H9 (cell line): Measurements from ENCODE around the gene C11orf58. TPM values are rescaled to one million over a fixed set of nuclear protein-coding genes. Genes with fewer than 3 reads are reported as not detected.

Source experiments
- DNase-seq: peaks from one replicate; pipeline ENCODE4 v3.0.0-alpha.2; 2017
- H2AFZ ChIP-seq: one replicate; pipeline ENCODE4 v1.6.1; 2013; ENCODE audit warnings: mild to moderate bottlenecking, low read length, control low read depth, moderate library complexity
- H2AK5ac ChIP-seq: 2 replicates; pipeline ENCODE4 v1.6.1; 2013; ENCODE audit warnings: low read length, control low read depth, mixed read lengths; ENCODE audit not compliant: insufficient read length
- H2BK120ac ChIP-seq: one replicate; pipeline ENCODE4 v1.6.1; 2013; ENCODE audit warnings: low read depth, mild to moderate bottlenecking, low read length, control low read depth, inconsistent platforms; ENCODE audit not compliant: poor library complexity, severe bottlenecking
- H2BK12ac ChIP-seq: 2 replicates; pipeline ENCODE4 v1.6.1; 2013; ENCODE audit warnings: low read length, control low read depth, mixed read lengths, low read depth; ENCODE audit not compliant: insufficient read length
- H2BK15ac ChIP-seq: 2 replicates; pipeline ENCODE4 v1.6.1; 2013; ENCODE audit warnings: low read depth, low read length, control low read depth
- H2BK20ac ChIP-seq: one replicate; pipeline ENCODE4 v1.6.1; 2013; ENCODE audit warnings: low read depth, mild to moderate bottlenecking, low read length, control low read depth, inconsistent platforms; ENCODE audit not compliant: poor library complexity, severe bottlenecking
- H2BK5ac ChIP-seq: 2 replicates; pipeline ENCODE4 v1.6.1; 2013; ENCODE audit warnings: low read length, control low read depth, mixed read lengths; ENCODE audit not compliant: insufficient read length
- H3K14ac ChIP-seq: 2 replicates; pipeline ENCODE4 v1.6.1; 2013; ENCODE audit warnings: low read length, control low read depth; ENCODE audit not compliant: insufficient read depth
- H3K18ac ChIP-seq: 2 replicates; pipeline ENCODE4 v1.6.1; 2013; ENCODE audit warnings: low read depth, mild to moderate bottlenecking, mixed read lengths, low read length, control low read depth; ENCODE audit not compliant: insufficient read length
- H3K23ac ChIP-seq: 2 replicates; pipeline ENCODE4 v1.6.1; 2013; ENCODE audit warnings: low read length, control low read depth, mixed read lengths, low read depth; ENCODE audit not compliant: insufficient read length
- H3K23me2 ChIP-seq: 2 replicates; pipeline ENCODE4 v1.6.1; 2013; ENCODE audit warnings: low read depth, mild to moderate bottlenecking, mixed read lengths, low read length, control low read depth; ENCODE audit not compliant: insufficient read length, poor library complexity, severe bottlenecking
- H3K27ac ChIP-seq: 2 replicates; pipeline ENCODE4 v1.5.1; 2013; ENCODE audit warnings: low read length, control low read depth, mixed read lengths, low read depth; ENCODE audit not compliant: insufficient read length
- H3K27me3 ChIP-seq: 2 replicates; pipeline ENCODE4 v1.6.1; 2013; ENCODE audit warnings: low read length, control low read depth, inconsistent platforms; ENCODE audit not compliant: insufficient read depth
- H3K4ac ChIP-seq: 2 replicates; pipeline ENCODE4 v1.6.1; 2013; ENCODE audit warnings: low read depth, mild to moderate bottlenecking, control low read depth, inconsistent platforms, low read length, moderate library complexity
- H3K4me1 ChIP-seq: 2 replicates; pipeline ENCODE4 v1.6.1; 2013; ENCODE audit warnings: low read length, control low read depth, inconsistent platforms; ENCODE audit not compliant: insufficient read depth
- H3K4me2 ChIP-seq: 2 replicates; pipeline ENCODE4 v1.6.1; 2013; ENCODE audit warnings: low read length, control low read depth, mixed read lengths; ENCODE audit not compliant: insufficient read length, insufficient read depth
- H3K56ac ChIP-seq: 2 replicates; pipeline ENCODE4 v1.6.1; 2013; ENCODE audit warnings: low read depth, mild to moderate bottlenecking, mixed read lengths, low read length, control low read depth; ENCODE audit not compliant: insufficient read length
- H3K79me1 ChIP-seq: 2 replicates; pipeline ENCODE4 v1.6.1; 2013; ENCODE audit warnings: low read depth, mild to moderate bottlenecking, moderate library complexity, low read length, control low read depth, inconsistent platforms; ENCODE audit not compliant: insufficient read depth, poor library complexity, severe bottlenecking
- H3K79me2 ChIP-seq: 2 replicates; pipeline ENCODE4 v1.6.1; 2013; ENCODE audit warnings: low read length, control low read depth, inconsistent platforms; ENCODE audit not compliant: insufficient read depth
- H3K9ac ChIP-seq: 2 replicates; pipeline ENCODE4 v1.6.1; 2013; ENCODE audit warnings: low read length, control low read depth, mixed read lengths; ENCODE audit not compliant: insufficient read length; ENCODE audit errors: extremely low read depth
- H3K9me3 ChIP-seq: one replicate; pipeline ENCODE4 v1.6.1; 2013; ENCODE audit warnings: low read depth, low read length, inconsistent platforms; ENCODE audit not compliant: control insufficient read depth
- H3T11ph ChIP-seq: one replicate; pipeline ENCODE4 v1.6.1; 2013; ENCODE audit warnings: mild to moderate bottlenecking, low read length, control low read depth, inconsistent platforms
- H4K20me1 ChIP-seq: one replicate; pipeline ENCODE4 v1.6.1; 2013; ENCODE audit not compliant: control insufficient read depth, insufficient read length, insufficient read depth
- H4K5ac ChIP-seq: 2 replicates; pipeline ENCODE4 v1.6.1; 2013; ENCODE audit warnings: low read depth, mild to moderate bottlenecking, mixed read lengths, low read length, control low read depth; ENCODE audit not compliant: insufficient read length
- H4K8ac ChIP-seq: replicated peaks from 2 replicates; pipeline ENCODE4 v1.6.1; 2013; ENCODE audit warnings: low read length, control low read depth, mixed read lengths, low read depth; ENCODE audit not compliant: insufficient read length
- H4K91ac ChIP-seq: 2 replicates; pipeline ENCODE4 v1.6.1; 2013; ENCODE audit warnings: low read depth, mild to moderate bottlenecking, moderate library complexity, mixed read lengths, low read length, control low read depth; ENCODE audit not compliant: insufficient read length
- H3K27ac Mint-ChIP-seq, 3 experiments: 2 replicates in 2 of 3; 3 replicates in 1 of 3; pipeline ENCODE4 v1.8.0; 2020 to 2021; ENCODE audit warnings: mixed read lengths in 3 of 3, mild to moderate bottlenecking in 1 of 3, moderate library complexity in 1 of 3
- H3K27me3 Mint-ChIP-seq: 2 replicates; pipeline ENCODE4 v1.8.0; 2021; ENCODE audit warnings: low read depth, mild to moderate bottlenecking, moderate library complexity, mixed read lengths
- H3K36me3 Mint-ChIP-seq, 3 experiments: 2 replicates in 2 of 3; 3 replicates in 1 of 3; pipeline ENCODE4 v1.8.0; 2020 to 2021; ENCODE audit warnings: low read depth in 3 of 3, mixed read lengths in 3 of 3; ENCODE audit not compliant: insufficient read depth in 1 of 3
- H3K4me1 Mint-ChIP-seq, 2 experiments: 2 replicates each; pipeline ENCODE4 v1.8.0; 2020; ENCODE audit warnings: mixed read lengths in 2 of 2
- H3K4me3 Mint-ChIP-seq, 2 experiments: 2 replicates in 1 of 2; 3 replicates in 1 of 2; pipeline ENCODE4 v1.8.0; 2020 to 2021; ENCODE audit warnings: mild to moderate bottlenecking in 2 of 2, mixed read lengths in 2 of 2, moderate library complexity in 1 of 2
- H3K9me3 Mint-ChIP-seq, 2 experiments: 2 replicates in 1 of 2; 3 replicates in 1 of 2; pipeline ENCODE4 v1.8.0; 2020; ENCODE audit warnings: mild to moderate bottlenecking in 2 of 2, mixed read lengths in 2 of 2, moderate library complexity in 1 of 2
- CTCF ChIP-seq: fragments of 200-600 bp; sonication (generic); conservative IDR thresholded peaks from 3 replicates; pipeline ENCODE4 v1.8.0; 2021; ENCODE audit warnings: antibody characterized with exemption, mild to moderate bottlenecking
- total RNA-seq: library from RNA; stranded (reverse); gene quantifications from 2 replicates; pipeline ENCODE4 v1.2.1, GENCODE V29; 2021

C11orf58 gene
- total RNA-seq, 1 experiment from 2014 or later, result 169 TPM

- H4K91ac ChIP-seq, result no peak overlapping the region
- H3K56ac ChIP-seq, result no peak overlapping the region
- no peak overlapping the region for H4K5ac ChIP-seq
- H3K27ac Mint-ChIP-seq, result no peak overlapping the region
- H2BK5ac ChIP-seq, result no peak overlapping the region
- H3K79me2 ChIP-seq, result no peaks in the 10 kb centered on the region
- H2BK120ac ChIP-seq, result no peak overlapping the region
- no peak for TF ChIP-seq CTCF
- no peaks in the 10 kb centered on the region for H3K27me3 ChIP-seq
- no peak overlapping the region for H2AFZ ChIP-seq
- H4K20me1 ChIP-seq, result no peaks in the 10 kb centered on the region
- H3K23me2 ChIP-seq, result no peaks in the 10 kb centered on the region
- H3K4me2 ChIP-seq, result no peak overlapping the region
- no peak overlapping the region for H3T11ph ChIP-seq
- H3K9me3 Mint-ChIP-seq, result no peaks in the 10 kb centered on the region
- peaks cover 0 to 21% (median 10%) of the 10 kb centered on the region in 3 experiments; a peak in 5 of 7 replicates for H3K36me3 Mint-ChIP-seq
- no peak overlapping the region for H3K9ac ChIP-seq
- no peaks in the 10 kb centered on the region for H3K79me1 ChIP-seq
- H3K4me1 ChIP-seq, result no peaks in the 10 kb centered on the region
- DNase-seq, result no peak
- H3K4me1 Mint-ChIP-seq, result peaks cover 3 to 12% of the 10 kb centered on the region in 2 experiments
- H3K18ac ChIP-seq, result no peak overlapping the region
- no peaks in the 10 kb centered on the region for H3K27me3 Mint-ChIP-seq
- H4K8ac ChIP-seq, result no peak overlapping the region
- H3K23ac ChIP-seq, result no peak overlapping the region
- H2BK12ac ChIP-seq, result no peak overlapping the region
- no peak overlapping the region for H2AK5ac ChIP-seq
- no peak overlapping the region for H3K14ac ChIP-seq
- no peak overlapping the region for H2BK15ac ChIP-seq
- H3K9me3 ChIP-seq, result no peaks in the 10 kb centered on the region
- H3K27ac ChIP-seq, result no peak overlapping the region
- H3K4ac ChIP-seq, result no peak overlapping the region
- no peak overlapping the region for H3K4me3 Mint-ChIP-seq
- no peak overlapping the region for H2BK20ac ChIP-seq
Measured at GRCh38 chr11:16792426-16792825, 54.0 kb downstream of the C11orf58 start.
